ENCODE data around the gene ERGIC1.

Gene ERGIC1

DNA sequence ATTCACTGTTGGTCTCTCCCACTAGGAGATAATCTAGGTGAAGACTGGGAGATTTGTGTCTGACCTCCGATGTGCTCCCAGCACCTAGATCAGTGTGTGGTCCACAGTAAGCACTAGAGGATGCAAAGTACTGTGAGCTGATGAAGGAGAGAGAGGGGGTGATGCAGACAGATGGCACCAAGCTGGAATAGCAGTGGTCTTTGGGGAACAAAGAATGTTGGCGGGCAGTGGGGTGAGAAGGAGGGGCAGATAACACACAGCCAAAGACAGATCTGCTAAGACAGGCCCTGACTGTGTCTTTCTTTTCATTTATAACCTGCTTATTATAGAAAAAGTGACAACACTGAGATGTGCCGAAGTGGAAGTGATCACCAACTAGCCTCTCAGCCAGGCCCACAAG, 37.5 kb downstream of the ERGIC1 start:
- Histone ChIP-seq H3K36me3 (ENCODE audit: control insufficient read depth, insufficient read depth, low read length) (peaks cover 16% of the 10 kb centered on the region), H3K27me3 (replicated peaks; ENCODE audit: control insufficient read depth, insufficient read depth, low read length) (no peaks in the 10 kb centered on the region), H3K4me3 (replicated peaks; ENCODE audit: low read depth, low read length) (no peak overlapping the region)
- no peak for DNase-seq (ENCODE audit: extremely low read depth, insufficient read length)
- TF ChIP-seq, protein P1, sequence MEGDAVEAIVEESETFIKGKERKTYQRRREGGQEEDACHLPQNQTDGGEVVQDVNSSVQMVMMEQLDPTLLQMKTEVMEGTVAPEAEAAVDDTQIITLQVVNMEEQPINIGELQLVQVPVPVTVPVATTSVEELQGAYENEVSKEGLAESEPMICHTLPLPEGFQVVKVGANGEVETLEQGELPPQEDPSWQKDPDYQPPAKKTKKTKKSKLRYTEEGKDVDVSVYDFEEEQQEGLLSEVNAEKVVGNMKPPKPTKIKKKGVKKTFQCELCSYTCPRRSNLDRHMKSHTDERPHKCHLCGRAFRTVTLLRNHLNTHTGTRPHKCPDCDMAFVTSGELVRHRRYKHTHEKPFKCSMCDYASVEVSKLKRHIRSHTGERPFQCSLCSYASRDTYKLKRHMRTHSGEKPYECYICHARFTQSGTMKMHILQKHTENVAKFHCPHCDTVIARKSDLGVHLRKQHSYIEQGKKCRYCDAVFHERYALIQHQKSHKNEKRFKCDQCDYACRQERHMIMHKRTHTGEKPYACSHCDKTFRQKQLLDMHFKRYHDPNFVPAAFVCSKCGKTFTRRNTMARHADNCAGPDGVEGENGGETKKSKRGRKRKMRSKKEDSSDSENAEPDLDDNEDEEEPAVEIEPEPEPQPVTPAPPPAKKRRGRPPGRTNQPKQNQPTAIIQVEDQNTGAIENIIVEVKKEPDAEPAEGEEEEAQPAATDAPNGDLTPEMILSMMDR (IDR thresholded peaks at IDR 0.05; ENCODE audit: insufficient read depth, low read length, poor library complexity, severe bottlenecking) = no peak

DNA sequence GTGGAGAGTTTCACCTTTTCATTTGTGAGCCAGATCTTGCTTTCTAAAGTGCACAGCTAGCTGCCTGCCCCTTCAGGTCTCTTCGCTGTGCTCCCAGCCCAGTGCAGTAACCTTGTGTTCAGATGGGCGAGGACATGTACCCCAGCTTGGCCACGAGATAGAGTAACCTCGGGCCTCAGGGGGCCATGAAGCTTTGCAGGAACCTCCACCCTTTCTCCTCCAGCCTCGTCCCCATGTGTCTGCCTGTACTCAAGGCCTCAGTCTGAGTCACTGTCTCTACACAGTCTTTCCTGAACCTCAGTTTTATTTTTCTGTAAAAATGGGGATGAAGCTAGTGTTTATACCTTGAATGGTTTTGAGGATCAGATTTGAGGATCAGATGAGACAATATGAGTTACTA, 37.9 kb downstream of the ERGIC1 start:
- DNase-seq (ENCODE audit: extremely low read depth, insufficient read length) = no peak
- peaks cover 14% of the 10 kb centered on the region for H3K36me3 ChIP-seq (ENCODE audit: control insufficient read depth, insufficient read depth, low read length)
- TF ChIP-seq, protein P1 (IDR thresholded peaks at IDR 0.05; ENCODE audit: insufficient read depth, low read length, poor library complexity, severe bottlenecking) = no peak
- H3K27me3 ChIP-seq (replicated peaks; ENCODE audit: control insufficient read depth, insufficient read depth, low read length) = no peaks in the 10 kb centered on the region
- no peak overlapping the region for H3K4me3 ChIP-seq (replicated peaks; ENCODE audit: low read depth, low read length)

DNA sequence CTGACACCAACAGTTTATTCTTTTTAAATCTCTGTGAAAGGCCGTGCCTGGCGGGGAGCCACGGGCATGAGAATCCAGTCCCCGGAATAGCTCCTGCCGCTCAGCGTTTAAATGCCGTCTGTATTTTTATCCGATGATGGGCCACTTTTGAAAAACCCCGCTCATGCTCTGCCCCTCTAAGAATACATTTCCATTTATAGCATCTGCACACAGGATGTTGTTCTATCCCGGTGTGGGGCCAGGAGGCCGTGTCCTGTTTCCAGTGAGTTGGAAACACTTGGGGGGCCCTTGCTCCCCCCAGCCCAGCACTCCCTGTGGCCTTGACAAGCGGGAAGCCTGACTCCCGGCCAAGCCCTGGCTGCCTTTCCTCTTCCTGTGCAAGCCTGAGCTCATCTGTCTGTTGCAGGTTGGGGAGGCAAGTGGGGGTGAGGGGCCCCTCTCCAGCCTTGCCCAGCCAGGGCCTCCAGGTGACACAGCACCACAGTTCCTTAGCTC, 39.0 kb downstream of the ERGIC1 start:
- TF ChIP-seq, protein P1 (IDR thresholded peaks at IDR 0.05; ENCODE audit: insufficient read depth, low read length, poor library complexity, severe bottlenecking) = no peak
- no peaks in the 10 kb centered on the region for H3K27me3 ChIP-seq (replicated peaks; ENCODE audit: control insufficient read depth, insufficient read depth, low read length)
- H3K4me3 ChIP-seq (replicated peaks; ENCODE audit: low read depth, low read length) = no peak overlapping the region
- no peak for DNase-seq (ENCODE audit: extremely low read depth, insufficient read length)
- H3K36me3 ChIP-seq (ENCODE audit: control insufficient read depth, insufficient read depth, low read length) = peaks cover 10% of the 10 kb centered on the region

DNA sequence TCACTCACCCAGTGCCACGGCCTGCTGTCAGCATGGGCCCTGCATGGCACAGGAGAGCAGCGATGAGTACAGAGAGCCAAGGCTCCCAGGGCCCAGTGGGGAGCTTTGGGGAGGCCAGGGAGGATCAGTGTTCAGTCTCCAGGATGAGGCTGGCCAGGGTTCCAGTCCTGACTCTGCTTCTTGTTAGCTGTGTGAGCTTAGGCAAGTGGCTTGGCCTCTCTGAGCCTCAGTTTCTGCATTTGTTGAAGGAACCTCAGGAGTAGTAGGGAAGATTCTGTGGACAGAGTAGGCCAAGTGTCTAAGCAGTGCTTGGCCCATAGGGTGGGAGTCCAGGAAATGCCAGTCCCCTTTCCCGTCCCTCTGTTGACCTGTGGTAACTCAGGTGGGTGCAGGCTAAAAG, 39.5 kb downstream of the ERGIC1 start:
- peaks cover 10% of the 10 kb centered on the region for H3K36me3 ChIP-seq (ENCODE audit: control insufficient read depth, insufficient read depth, low read length)
- TF ChIP-seq, protein P1 (IDR thresholded peaks at IDR 0.05; ENCODE audit: insufficient read depth, low read length, poor library complexity, severe bottlenecking) = no peak
- no peaks in the 10 kb centered on the region for H3K27me3 ChIP-seq (replicated peaks; ENCODE audit: control insufficient read depth, insufficient read depth, low read length)
- DNase-seq (ENCODE audit: extremely low read depth, insufficient read length) = no peak
- H3K4me3 ChIP-seq (replicated peaks; ENCODE audit: low read depth, low read length) = no peak overlapping the region

DNA sequence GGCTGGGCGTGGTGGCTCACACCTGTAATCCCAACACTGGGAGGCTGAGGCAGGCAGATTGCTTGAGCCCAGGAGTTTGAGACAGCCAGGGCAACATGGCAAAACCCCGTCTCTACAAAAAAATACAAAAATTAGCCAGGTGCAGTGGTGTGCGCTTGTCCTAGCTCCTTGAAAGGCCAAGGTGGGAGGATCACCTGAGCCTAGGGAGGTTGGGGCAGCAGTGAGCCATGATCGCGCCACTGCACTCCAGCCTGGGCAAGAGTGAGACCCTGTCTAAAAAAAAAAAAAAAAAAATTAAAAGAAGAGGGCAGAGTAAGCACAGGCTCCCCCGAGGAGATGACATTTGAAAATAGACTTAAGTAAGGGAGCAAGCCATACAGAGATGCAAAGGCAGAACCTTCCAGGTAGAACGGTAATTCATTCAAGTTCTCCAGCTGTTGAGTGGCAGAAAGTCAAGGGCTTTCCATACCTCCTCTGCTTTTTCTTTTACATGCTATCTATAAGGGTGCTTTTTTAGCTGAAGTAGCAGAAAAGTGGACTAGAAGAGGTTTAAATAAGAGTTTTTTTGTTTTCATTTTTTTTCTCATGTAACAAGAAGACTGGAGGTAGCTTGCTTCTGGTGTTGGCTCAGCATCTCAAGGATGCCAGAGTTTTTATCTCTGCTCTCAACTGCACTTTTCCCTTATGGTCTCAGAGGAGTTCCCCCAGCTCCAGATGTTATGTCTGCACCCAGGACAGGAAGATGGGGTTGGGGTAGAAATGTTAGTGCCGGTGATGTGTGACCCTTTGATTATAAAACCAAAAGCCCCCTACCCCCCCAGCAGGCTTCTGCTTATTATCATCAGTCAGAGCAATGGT, 40.8 kb downstream of the ERGIC1 start:
- no peaks in the 10 kb centered on the region for H3K27me3 ChIP-seq (replicated peaks; ENCODE audit: control insufficient read depth, insufficient read depth, low read length)
- no peak for DNase-seq (ENCODE audit: extremely low read depth, insufficient read length)
- TF ChIP-seq, protein P1 (IDR thresholded peaks at IDR 0.05; ENCODE audit: insufficient read depth, low read length, poor library complexity, severe bottlenecking) = no peak
- H3K36me3 ChIP-seq (ENCODE audit: control insufficient read depth, insufficient read depth, low read length) = peaks cover 11% of the 10 kb centered on the region
- no peak overlapping the region for H3K4me3 ChIP-seq (replicated peaks; ENCODE audit: low read depth, low read length)
